Lower leg skin (tissue), 3 donors: ENCODE measurements around the gene CYP20A1.
"Not testable (repeated sequence)": the region's sequence is repeated elsewhere in the genome, so short reads cannot be mapped to it uniquely, and the experiment has no call there.

Experiments
- POLR2A ChIP-seq, 2 donors: fragments of 450-650 bp; IDR thresholded peaks; one replicate each; pipeline ENCODE4 v1.6.1; 2016 to 2017; ENCODE audit warnings: antibody characterized with exemption in 2 of 2, mild to moderate bottlenecking in 1 of 2, moderate library complexity in 1 of 2
- TF ChIP-seq, protein P1 (sequence below), 3 donors: fragments of 450-650 bp; IDR thresholded peaks; one replicate each; pipeline ENCODE4 v1.5.1; 2016; ENCODE audit warnings: antibody characterized with exemption in 3 of 3, mild to moderate bottlenecking in 3 of 3, moderate library complexity in 2 of 3

DNA sequence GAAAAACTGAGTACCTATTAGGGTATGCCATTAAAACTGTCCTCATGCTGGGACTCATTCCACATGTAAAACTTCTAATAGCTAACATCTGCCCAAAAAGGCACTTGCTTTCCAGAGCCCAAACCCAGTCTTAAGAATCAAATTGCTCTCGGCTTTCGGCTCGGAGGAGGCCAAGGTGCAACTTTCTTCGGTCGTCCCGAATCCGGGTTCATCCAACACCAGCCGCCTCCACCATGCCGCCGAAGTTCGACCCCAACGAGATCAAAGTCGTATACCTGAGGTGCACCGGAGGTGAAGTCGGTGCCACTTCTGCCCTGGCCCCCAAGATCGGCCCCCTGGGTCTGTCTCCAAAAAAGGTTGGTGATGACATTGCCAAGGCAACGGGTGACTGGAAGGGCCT is 48.3 kb upstream of the CYP20A1 start:
- TF ChIP-seq, protein P1, sequence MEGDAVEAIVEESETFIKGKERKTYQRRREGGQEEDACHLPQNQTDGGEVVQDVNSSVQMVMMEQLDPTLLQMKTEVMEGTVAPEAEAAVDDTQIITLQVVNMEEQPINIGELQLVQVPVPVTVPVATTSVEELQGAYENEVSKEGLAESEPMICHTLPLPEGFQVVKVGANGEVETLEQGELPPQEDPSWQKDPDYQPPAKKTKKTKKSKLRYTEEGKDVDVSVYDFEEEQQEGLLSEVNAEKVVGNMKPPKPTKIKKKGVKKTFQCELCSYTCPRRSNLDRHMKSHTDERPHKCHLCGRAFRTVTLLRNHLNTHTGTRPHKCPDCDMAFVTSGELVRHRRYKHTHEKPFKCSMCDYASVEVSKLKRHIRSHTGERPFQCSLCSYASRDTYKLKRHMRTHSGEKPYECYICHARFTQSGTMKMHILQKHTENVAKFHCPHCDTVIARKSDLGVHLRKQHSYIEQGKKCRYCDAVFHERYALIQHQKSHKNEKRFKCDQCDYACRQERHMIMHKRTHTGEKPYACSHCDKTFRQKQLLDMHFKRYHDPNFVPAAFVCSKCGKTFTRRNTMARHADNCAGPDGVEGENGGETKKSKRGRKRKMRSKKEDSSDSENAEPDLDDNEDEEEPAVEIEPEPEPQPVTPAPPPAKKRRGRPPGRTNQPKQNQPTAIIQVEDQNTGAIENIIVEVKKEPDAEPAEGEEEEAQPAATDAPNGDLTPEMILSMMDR (IDR thresholded peaks at IDR 0.05): not testable (repeated sequence)
- TF ChIP-seq POLR2A (IDR thresholded peaks at IDR 0.05): not testable (repeated sequence)
